ENCODE data around the gene TAF15. TPM values are rescaled to one million over a fixed set of nuclear protein-coding genes. Genes with fewer than 3 reads are reported as not detected.

The TAF15 gene
- total and polyA plus RNA-seq, 3 donors from 2014 or later = 133 to 185 (median 160) TPM

DNA sequence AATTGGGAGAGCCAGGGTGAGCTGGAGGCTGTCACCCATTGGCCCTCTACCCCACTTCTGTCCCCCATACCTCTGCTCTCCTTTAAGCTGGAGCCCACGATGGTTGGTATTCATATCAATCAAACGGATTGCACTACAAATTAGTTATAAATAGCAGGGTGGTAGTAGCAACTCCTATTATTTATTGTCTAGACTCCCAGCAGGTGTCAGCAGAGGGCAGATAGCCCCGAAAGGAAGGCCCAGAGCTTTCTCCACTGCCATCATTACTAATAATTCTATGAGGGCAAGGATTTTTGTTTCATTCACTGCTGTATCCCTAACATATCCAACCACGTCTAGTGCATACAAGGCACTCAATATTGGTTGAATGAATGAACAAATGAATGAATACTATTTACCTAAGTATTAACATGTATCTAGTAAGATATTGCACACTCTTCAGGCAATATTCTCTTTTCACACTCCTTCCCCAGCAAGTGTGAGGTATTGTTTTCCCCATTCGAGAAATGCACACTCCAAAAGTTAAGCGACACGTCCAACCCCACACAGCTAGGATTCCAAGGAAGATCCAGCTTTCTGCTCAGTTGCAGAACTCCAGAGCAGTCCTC is 42.3 kb upstream of the TAF15 start:
- WGBS, 2 donors = 66 to 68% methylated on average over 6 to 7 of the region's 7 CpGs
- H3K27ac ChIP-seq = peak overlapping the region in 1 of 2 donors; percentile 3
- TF ChIP-seq POLR2A (IDR thresholded peaks at IDR 0.05) = no peak
- peak; percentile 33 to 35 (median 34) for TF ChIP-seq CTCF (IDR thresholded peaks at IDR 0.05)
- no peak for DNase-seq
- no peaks in the 10 kb centered on the region for H3K36me3 ChIP-seq (ENCODE audit: low read depth, missing control alignments)
- H3K27me3 ChIP-seq = no peaks in the 10 kb centered on the region
- H3K4me1 ChIP-seq = peaks cover 25% of the 10 kb centered on the region
- intact Hi-C loops (cut with DNase I; ENCODE audit: low total_unique reads) = loop anchor here (5.0 kb wide), 1 partner anchor 35 kb away; no protein-coding TSS in a partner anchor
- no peaks in the 10 kb centered on the region for H3K9me3 ChIP-seq
- no peak overlapping the region for H3K4me3 ChIP-seq

- Histone ChIP-seq H3K36me3 (ENCODE audit: low read depth, missing control alignments) (no peaks in the 10 kb centered on the region), H3K4me1 (peaks cover 26% of the 10 kb centered on the region), H3K4me3 (no peak overlapping the region), H3K9me3 (no peaks in the 10 kb centered on the region), H3K27me3 (no peaks in the 10 kb centered on the region), H3K27ac (no peak overlapping the region)
- 89 to 98% methylated on average over 2 of the region's 2 CpGs for WGBS, 2 donors
- intact Hi-C loops (cut with DNase I; ENCODE audit: low total_unique reads) = loop anchor here (5.0 kb wide), 1 partner anchor 34 kb away; no protein-coding TSS in a partner anchor
- DNase-seq = no peak
- TF ChIP-seq CTCF (IDR thresholded peaks at IDR 0.05) = no peak
- no peak for TF ChIP-seq POLR2A (IDR thresholded peaks at IDR 0.05)
Observed at GRCh38 chr17:35768797-35769196, 40.5 kb upstream of the TAF15 start.

DNA sequence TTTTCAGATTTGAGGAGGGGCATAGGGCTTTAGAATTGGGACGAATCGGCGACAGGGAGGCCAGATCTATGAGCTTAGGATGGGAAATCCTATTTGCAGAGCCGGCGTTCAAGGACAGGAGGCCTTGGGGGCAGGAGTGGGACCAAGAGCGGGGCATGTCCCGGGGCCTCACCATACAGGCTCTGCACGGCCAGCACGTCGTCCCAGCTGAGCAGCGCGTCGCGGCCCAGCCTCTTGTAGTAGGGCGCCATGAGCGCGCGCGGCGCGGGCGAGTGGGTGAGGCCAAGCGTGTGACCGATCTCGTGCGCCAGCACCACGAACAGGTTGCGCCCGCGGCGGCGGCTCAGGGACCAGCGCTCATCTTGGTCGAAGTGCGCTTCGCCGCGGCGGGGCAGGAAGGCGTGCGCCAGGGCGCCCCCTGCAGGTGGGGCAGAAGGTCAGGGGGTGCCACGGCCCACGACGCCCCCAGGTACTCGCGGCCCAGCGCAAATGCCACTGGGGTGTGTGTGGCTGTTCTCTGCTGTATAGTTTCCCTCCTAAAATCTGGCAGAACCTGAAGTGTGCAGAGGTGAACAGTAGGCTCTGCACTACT is 39.3 kb upstream of the TAF15 start:
- intact Hi-C loops (cut with DNase I; ENCODE audit: low total_unique reads) = loop anchor here (5.0 kb wide), 1 partner anchor 32 kb away; no protein-coding TSS in a partner anchor
- Histone ChIP-seq H3K9me3 (no peaks in the 10 kb centered on the region), H3K27ac (no peak overlapping the region), H3K27me3 (no peaks in the 10 kb centered on the region), H3K4me3 (peak overlapping the region in 1 of 2 donors; percentile 3), H3K4me1 (peaks cover 30% of the 10 kb centered on the region), H3K36me3 (ENCODE audit: low read depth, missing control alignments) (no peaks in the 10 kb centered on the region)
- no peak for DNase-seq
- TF ChIP-seq POLR2A (IDR thresholded peaks at IDR 0.05) = no peak
- peak in 2 of 3 experiments; percentile 3 to 28 for TF ChIP-seq CTCF (IDR thresholded peaks at IDR 0.05)
- WGBS, 2 donors = 63 to 92% methylated on average over 24 to 48 of the region's 48 CpGs

- Histone ChIP-seq H3K27me3 (no peaks in the 10 kb centered on the region), H3K36me3 (ENCODE audit: low read depth, missing control alignments) (no peaks in the 10 kb centered on the region), H3K4me3 (no peak overlapping the region), H3K9me3 (no peaks in the 10 kb centered on the region), H3K27ac (no peak overlapping the region), H3K4me1 (peaks cover 18% of the 10 kb centered on the region)
- DNase-seq = no peak
- TF ChIP-seq CTCF (IDR thresholded peaks at IDR 0.05) = no peak
- no peak for TF ChIP-seq POLR2A (IDR thresholded peaks at IDR 0.05)
- 92% methylated on average over 17 of the region's 20 CpGs; no CpG with 5 or more reads in 1 of the 2 donors for WGBS, 2 donors
- intact Hi-C loops (cut with DNase I; ENCODE audit: low total_unique reads) = no loop called here
Observed at GRCh38 chr17:35773129-35773528, 36.2 kb upstream of the TAF15 start.

All from testis (tissue), 3 donors.